Small intestine (tissue), 7 donors: Measurements from ENCODE around the gene PITPNM1. TPM values are rescaled to one million over a fixed set of nuclear protein-coding genes. Genes with fewer than 3 reads are reported as not detected.
A peak's percentile ranks its signal among the peaks of the same experiment; 100 is the strongest.

Source experiments
- DNase-seq, 2 donors: peaks; one replicate each; pipeline versions ENCODE4 v3.0.0 to v3.0.0-alpha.2; 2013
- FAIRE-seq: peaks from 2 replicates; lab custom pipeline; 2012; peaks lifted over from hg19 to GRCh38; lab: Jason Lieb, UNC
- H3K27ac ChIP-seq, 3 donors: one replicate each; pipeline ENCODE4 v1.5.1; 2013; ENCODE audit warnings: low read length in 2 of 3, mild to moderate bottlenecking in 2 of 3, control low read depth in 1 of 3, inconsistent platforms in 1 of 3, low read depth in 1 of 3, moderate library complexity in 1 of 3
- H3K27me3 ChIP-seq, 3 donors: one replicate each; pipeline ENCODE4 v1.6.1; 2013; ENCODE audit warnings: low read length in 3 of 3, inconsistent platforms in 1 of 3; ENCODE audit not compliant: control insufficient read depth in 3 of 3, insufficient read depth in 3 of 3
- H3K36me3 ChIP-seq, 3 donors: one replicate each; pipeline ENCODE4 v1.6.1; 2013; ENCODE audit warnings: low read length in 3 of 3, inconsistent platforms in 1 of 3, low read depth in 1 of 3, mild to moderate bottlenecking in 1 of 3, moderate library complexity in 1 of 3; ENCODE audit not compliant: control insufficient read depth in 3 of 3, insufficient read depth in 2 of 3
- H3K4me1 ChIP-seq, 3 donors: one replicate each; pipeline ENCODE4 v1.6.1; 2013; ENCODE audit warnings: low read length in 2 of 3, inconsistent platforms in 1 of 3, low read depth in 1 of 3, mild to moderate bottlenecking in 1 of 3, moderate library complexity in 1 of 3; ENCODE audit not compliant: control insufficient read depth in 3 of 3, insufficient read depth in 2 of 3
- H3K4me3 ChIP-seq, 3 donors: one replicate each; pipeline ENCODE4 v1.5.1; 2013; ENCODE audit warnings: low read length in 3 of 3, control low read depth in 1 of 3, inconsistent platforms in 1 of 3, low read depth in 1 of 3, mild to moderate bottlenecking in 1 of 3, moderate library complexity in 1 of 3
- H3K9me3 ChIP-seq, 2 donors: one replicate each; pipeline ENCODE4 v1.6.1; 2013; ENCODE audit warnings: low read depth in 1 of 2, low read length in 1 of 2; ENCODE audit not compliant: control insufficient read depth in 2 of 2, insufficient read depth in 1 of 2
- WGBS, 3 donors: extraction: QIAGEN DNeasy Blood & Tissue Kit; methylation state at CpG; one replicate each; pipeline ENCODE4 v1.1.7; 2013; 5-methylcytosine and 5-hydroxymethylcytosine counted together
- polyA plus RNA-seq, 4 donors: library from polyadenylated mRNA; stranded (reverse) in 3 of 4; unstranded in 1 of 4; fragments of 200-250 nt in 3 of 4; fragments of 120-200 nt in 1 of 4; gene quantifications; one replicate each; pipeline versions ENCODE4 v1.2.1 to v1.2.3, GENCODE V29; 2013
- donor health status: healthy with polysubstance abuse.
- donor health status: control.
- donor health status: control.
- donor health status: Bipolar disorder and iron deficiency.
- donor health status: healthy.

PITPNM1 gene
- polyA plus RNA-seq, 4 donors, result 31.2 to 42.1 (median 35.9) TPM

DNA sequence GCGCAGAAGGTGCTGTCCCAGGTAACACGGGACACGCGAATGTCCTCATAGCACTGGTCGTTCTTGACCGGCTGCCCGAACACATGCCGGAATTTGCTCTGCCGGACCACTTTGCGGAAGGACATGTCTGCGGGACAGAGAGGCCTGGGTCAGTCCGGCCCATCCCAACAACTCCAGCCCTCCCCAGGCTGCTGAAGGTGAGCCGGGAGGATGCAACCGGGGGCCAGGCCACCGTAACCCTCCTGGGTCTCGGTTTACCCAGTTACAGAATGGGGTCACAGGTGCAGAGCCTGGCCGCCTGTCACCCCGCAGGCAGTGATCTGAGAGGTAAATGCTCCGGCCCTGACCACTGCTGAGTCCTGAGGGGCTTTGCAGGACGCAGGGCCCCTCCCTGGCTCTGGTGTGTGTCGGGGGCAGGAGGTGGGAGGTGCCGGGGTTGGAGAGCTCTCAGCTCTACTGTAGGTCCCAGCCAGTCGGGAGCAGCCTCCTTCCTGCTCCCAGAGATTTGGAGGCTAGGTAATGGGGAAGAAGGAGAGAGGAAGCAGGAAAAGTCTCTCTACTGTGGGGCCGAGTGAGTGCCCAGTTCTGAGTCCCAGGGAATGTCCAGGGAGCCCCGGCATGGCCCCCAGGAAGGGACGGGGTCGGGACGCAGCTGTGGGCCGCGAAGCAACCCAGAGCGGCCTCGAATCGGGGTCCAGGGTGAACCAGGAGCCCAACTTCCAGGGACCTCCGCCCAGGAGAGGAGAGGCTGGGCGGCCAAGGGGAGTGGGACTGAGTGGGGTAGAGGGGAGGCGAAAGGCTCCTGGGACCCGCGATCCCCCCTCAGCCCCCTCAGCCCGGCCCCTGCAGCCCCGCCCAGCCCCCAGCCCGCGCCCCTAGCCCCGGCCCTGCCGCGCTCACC, 62.4 kb downstream of the PITPNM1 start:
- FAIRE-seq (no peak), DNase-seq (no peak)
- Histone ChIP-seq H3K27me3 (no peaks in the 10 kb centered on the region), H3K4me3 (peak overlapping the region; percentile 64 to 98 (median 66)), H3K36me3 (peaks cover 0 to 50% (median 0%) of the 10 kb centered on the region in 3 donors), H3K27ac (peak overlapping the region; percentile 66 to 87 (median 74)), H3K9me3 (no peaks in the 10 kb centered on the region), H3K4me1 (peaks cover 0 to 14% (median 5%) of the 10 kb centered on the region in 3 donors)
- WGBS, 3 donors, result 32 to 38% (median 37%) methylated on average over 35 to 45 of the region's 45 CpGs

Other genes starting within 250 kb of the PITPNM1 start
- 100 to 1,000 TPM in 2 of 4 donors, 10 to 100 TPM in 2; 78.3 to 153 (median 102) TPM for gene GRK2, start 238.9 kb downstream of the PITPNM1 start, polyA plus RNA-seq
- 10 to 100 TPM in 3 of 4 donors, 1 to 10 TPM in 1; 7.8 to 26.0 (median 20.1) TPM for gene ANKRD13D, start 216.1 kb downstream of the PITPNM1 start, polyA plus RNA-seq
- 10 to 100 TPM; 27.5 to 55.2 (median 32.7) TPM for gene SSH3, start 201.8 kb downstream of the PITPNM1 start, polyA plus RNA-seq
- gene POLD4, start 151.8 kb downstream of the PITPNM1 start, polyA plus RNA-seq, result 100 to 1,000 TPM; 137 to 492 (median 310) TPM
- gene CLCF1, start 131.8 kb downstream of the PITPNM1 start, polyA plus RNA-seq, result 1 to 10 TPM in 3 of 4 donors, not detected in 1; 1.4 to 6.3 (median 3.0) TPM
- 10 to 100 TPM; 19.5 to 88.3 (median 40.7) TPM for gene RAD9A, start 113.4 kb downstream of the PITPNM1 start, polyA plus RNA-seq
- gene PPP1CA, start 103.5 kb downstream of the PITPNM1 start, polyA plus RNA-seq, result 100 to 1,000 TPM; 123 to 211 (median 187) TPM
- 10 to 100 TPM in 1 of 4 donors, 1 to 10 TPM in 3; 2.5 to 18.1 (median 4.1) TPM for gene TBC1D10C, start 101.3 kb downstream of the PITPNM1 start, polyA plus RNA-seq
- gene CARNS1, start 89.7 kb downstream of the PITPNM1 start, polyA plus RNA-seq, result under 1 TPM in 2 of 4 donors, not detected in 2; 0.40 to 0.84 TPM
- gene RPS6KB2, start 76.9 kb downstream of the PITPNM1 start, polyA plus RNA-seq, result 10 to 100 TPM; 39.0 to 88.1 (median 74.3) TPM
- 10 to 100 TPM in 3 of 4 donors, 1 to 10 TPM in 1; 7.5 to 34.6 (median 15.9) TPM for gene PTPRCAP, start 67.7 kb downstream of the PITPNM1 start, polyA plus RNA-seq
- 100 to 1,000 TPM; 106 to 208 (median 133) TPM for gene CORO1B, start 61.9 kb downstream of the PITPNM1 start, polyA plus RNA-seq
- under 1 TPM in 1 of 4 donors, not detected in 3; 0.04 TPM for gene GPR152, start 52.6 kb downstream of the PITPNM1 start, polyA plus RNA-seq
- gene CABP4, start 50.0 kb downstream of the PITPNM1 start, polyA plus RNA-seq, result 1 to 10 TPM in 1 of 4 donors, under 1 TPM in 2, not detected in 1; 0.27 to 1.1 (median 0.41) TPM
- 100 to 1,000 TPM in 1 of 4 donors, 10 to 100 TPM in 3; 70.3 to 119 (median 71.2) TPM for gene TMEM134, start 36.1 kb downstream of the PITPNM1 start, polyA plus RNA-seq
- 100 to 1,000 TPM in 1 of 4 donors, 10 to 100 TPM in 3; 45.7 to 102 (median 79.6) TPM for gene AIP, start 22.3 kb downstream of the PITPNM1 start, polyA plus RNA-seq
- gene CDK2AP2, start 2.8 kb upstream of the PITPNM1 start, polyA plus RNA-seq, result 100 to 1,000 TPM in 2 of 4 donors, 10 to 100 TPM in 2; 80.0 to 108 (median 97.5) TPM
- not detected for gene CABP2, start 18.1 kb upstream of the PITPNM1 start, polyA plus RNA-seq
- gene GSTP1, start 78.4 kb upstream of the PITPNM1 start, polyA plus RNA-seq, result 1,000 to 10,000 TPM in 2 of 4 donors, 100 to 1,000 TPM in 2; 714 to 1,471 (median 1,003) TPM
- gene NDUFV1, start 101.6 kb upstream of the PITPNM1 start, polyA plus RNA-seq, result 100 to 1,000 TPM; 170 to 361 (median 249) TPM
- gene NUDT8, start 124.6 kb upstream of the PITPNM1 start, polyA plus RNA-seq, result 10 to 100 TPM; 11.7 to 67.1 (median 45.7) TPM
- 10 to 100 TPM in 3 of 4 donors, 1 to 10 TPM in 1; 4.3 to 69.4 (median 27.9) TPM for gene TBX10, start 134.4 kb upstream of the PITPNM1 start, polyA plus RNA-seq
- 100 to 1,000 TPM in 2 of 4 donors, 10 to 100 TPM in 2; 36.6 to 271 (median 125) TPM for gene ACY3, start 145.4 kb upstream of the PITPNM1 start, polyA plus RNA-seq
- gene ALDH3B2, start 169.3 kb upstream of the PITPNM1 start, polyA plus RNA-seq, result under 1 TPM in 2 of 4 donors, not detected in 2; 0.03 to 0.12 TPM